A673 (cell line): ENCODE results near the gene NAPB.

ENCODE experiments used
- EZH2 ChIP-seq: fragments of 200-600 bp; sonication (generic); IDR thresholded peaks from 2 replicates; pipeline ENCODE4 v1.6.1; 2017; ENCODE audit warnings: borderline replicate concordance, low read depth, mild to moderate bottlenecking, mixed read lengths, antibody characterized with exemption, low read length; ENCODE audit not compliant: poor library complexity, severe bottlenecking
- TF ChIP-seq, protein P1 (sequence below): fragments of 300-800, 200-600 bp; sonication (generic); conservative IDR thresholded peaks from 2 replicates; pipeline ENCODE4 v1.5.1; 2017; ENCODE audit warnings: low read depth, mild to moderate bottlenecking, antibody characterized with exemption, low read length, moderate library complexity, mixed read lengths

DNA sequence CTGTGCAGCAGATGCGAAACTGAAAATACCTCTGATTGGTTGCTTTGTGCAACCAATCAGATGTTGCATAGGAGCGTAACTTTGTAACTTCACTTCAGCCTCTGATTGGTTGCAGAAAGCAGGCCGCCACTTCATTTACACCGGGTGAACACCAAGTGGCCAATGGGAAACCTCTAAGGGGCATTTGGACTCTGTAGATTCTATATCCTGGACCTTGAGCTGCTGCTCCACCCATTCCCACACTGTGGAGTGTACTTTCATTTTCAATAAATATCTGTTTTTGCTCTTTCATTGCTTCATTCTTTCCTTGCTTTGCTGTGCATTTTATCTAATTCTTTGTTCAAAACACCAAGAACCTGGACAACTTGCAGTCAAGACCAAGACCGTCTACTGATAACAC is 84.8 kb downstream of the NAPB start:
- TF ChIP-seq EZH2 = no peak
- TF ChIP-seq, protein P1, sequence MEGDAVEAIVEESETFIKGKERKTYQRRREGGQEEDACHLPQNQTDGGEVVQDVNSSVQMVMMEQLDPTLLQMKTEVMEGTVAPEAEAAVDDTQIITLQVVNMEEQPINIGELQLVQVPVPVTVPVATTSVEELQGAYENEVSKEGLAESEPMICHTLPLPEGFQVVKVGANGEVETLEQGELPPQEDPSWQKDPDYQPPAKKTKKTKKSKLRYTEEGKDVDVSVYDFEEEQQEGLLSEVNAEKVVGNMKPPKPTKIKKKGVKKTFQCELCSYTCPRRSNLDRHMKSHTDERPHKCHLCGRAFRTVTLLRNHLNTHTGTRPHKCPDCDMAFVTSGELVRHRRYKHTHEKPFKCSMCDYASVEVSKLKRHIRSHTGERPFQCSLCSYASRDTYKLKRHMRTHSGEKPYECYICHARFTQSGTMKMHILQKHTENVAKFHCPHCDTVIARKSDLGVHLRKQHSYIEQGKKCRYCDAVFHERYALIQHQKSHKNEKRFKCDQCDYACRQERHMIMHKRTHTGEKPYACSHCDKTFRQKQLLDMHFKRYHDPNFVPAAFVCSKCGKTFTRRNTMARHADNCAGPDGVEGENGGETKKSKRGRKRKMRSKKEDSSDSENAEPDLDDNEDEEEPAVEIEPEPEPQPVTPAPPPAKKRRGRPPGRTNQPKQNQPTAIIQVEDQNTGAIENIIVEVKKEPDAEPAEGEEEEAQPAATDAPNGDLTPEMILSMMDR = no peak
